Parathyroid adenoma (tissue), 2 donors: Measurements from ENCODE around the gene MBNL1.
"Not testable (repeated sequence)": the region's sequence is repeated elsewhere in the genome, so short reads cannot be mapped to it uniquely, and the experiment has no call there.

Source experiments
- H2AFZ ChIP-seq: fragments of 300-600 bp; sonication (generic); one replicate; pipeline ENCODE4 v1.7.0; 2017; ENCODE audit warnings: antibody characterized with exemption, mild to moderate bottlenecking
- H3K27ac ChIP-seq: fragments of 300-600 bp; sonication (generic); one replicate; pipeline ENCODE4 v1.7.0; 2017
- H3K27me3 ChIP-seq: fragments of 300-600 bp; sonication (generic); one replicate; pipeline ENCODE4 v1.7.0; 2017; ENCODE audit warnings: low read length; ENCODE audit not compliant: control insufficient read depth, insufficient read depth
- H3K36me3 ChIP-seq: fragments of 300-600 bp; sonication (generic); one replicate; pipeline ENCODE4 v1.7.0; 2017; ENCODE audit warnings: low read length; ENCODE audit not compliant: control insufficient read depth, insufficient read depth
- H3K4me1 ChIP-seq: fragments of 300-600 bp; sonication (generic); one replicate; pipeline ENCODE4 v1.7.0; 2017; ENCODE audit warnings: control low read depth
- H3K4me2 ChIP-seq: fragments of 300-600 bp; sonication (generic); one replicate; pipeline ENCODE4 v1.7.0; 2017; ENCODE audit warnings: low read length
- H3K4me3 ChIP-seq: fragments of 300-600 bp; sonication (generic); one replicate; pipeline ENCODE4 v1.7.0; 2017; ENCODE audit warnings: low read depth, low read length
- H3K79me2 ChIP-seq: fragments of 300-600 bp; sonication (generic); one replicate; pipeline ENCODE4 v1.7.0; 2017; ENCODE audit warnings: control low read depth
- H3K9ac ChIP-seq: fragments of 300-600 bp; sonication (generic); one replicate; pipeline ENCODE4 v1.7.0; 2017; ENCODE audit warnings: mild to moderate bottlenecking
- H3K9me3 ChIP-seq: fragments of 300-600 bp; sonication (generic); one replicate; pipeline ENCODE4 v1.7.0; 2017; ENCODE audit warnings: low read length; ENCODE audit not compliant: control insufficient read depth
- CTCF ChIP-seq: fragments of 300-600 bp; sonication (generic); IDR thresholded peaks from one replicate; pipeline ENCODE4 v1.7.0; 2017; ENCODE audit warnings: antibody characterized with exemption, mild to moderate bottlenecking
- donor health status: primary hyperparathyroidism.

MBNL1 gene

DNA sequence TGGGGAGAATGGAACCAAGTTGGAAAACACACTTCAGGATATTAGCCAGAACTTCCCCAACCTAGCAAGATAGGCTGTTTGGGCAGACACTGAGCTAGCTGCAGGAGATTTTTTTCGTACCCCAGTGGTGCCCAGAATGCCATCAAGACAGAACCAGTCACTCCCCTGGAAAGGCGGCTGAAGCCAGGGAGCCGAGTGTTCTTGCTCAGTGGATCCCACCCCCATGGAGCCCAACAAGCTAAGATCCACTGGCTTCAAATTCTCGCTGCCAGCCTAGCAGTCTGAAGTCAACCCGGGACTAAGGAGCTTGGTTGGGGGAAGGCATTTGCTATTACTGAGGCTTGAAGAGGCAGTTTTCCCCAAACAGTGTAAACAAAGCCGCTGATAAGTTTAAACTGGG lies 152.4 kb downstream of the MBNL1 start:
- no peak overlapping the region for H3K9ac ChIP-seq
- H3K4me1 ChIP-seq = no peaks in the 10 kb centered on the region
- no peaks in the 10 kb centered on the region for H3K9me3 ChIP-seq
- no peak overlapping the region for H2AFZ ChIP-seq
- H3K4me2 ChIP-seq = no peak overlapping the region
- H3K4me3 ChIP-seq = no peak overlapping the region
- no peak overlapping the region for H3K27ac ChIP-seq
- H3K27me3 ChIP-seq = no peaks in the 10 kb centered on the region
- TF ChIP-seq CTCF = no peak
- H3K36me3 ChIP-seq = no peaks in the 10 kb centered on the region
- peaks cover 11% of the 10 kb centered on the region for H3K79me2 ChIP-seq

- no peak for TF ChIP-seq CTCF
- no peak overlapping the region for H3K9ac ChIP-seq
- H3K79me2 ChIP-seq = peaks cover 2% of the 10 kb centered on the region
- H3K4me1 ChIP-seq = peaks cover 2% of the 10 kb centered on the region
- no peak overlapping the region for H2AFZ ChIP-seq
- no peaks in the 10 kb centered on the region for H3K9me3 ChIP-seq
- H3K27ac ChIP-seq = no peak overlapping the region
- H3K4me2 ChIP-seq = no peak overlapping the region
- no peaks in the 10 kb centered on the region for H3K27me3 ChIP-seq
- H3K4me3 ChIP-seq = no peak overlapping the region
- H3K36me3 ChIP-seq = no peaks in the 10 kb centered on the region
Observed at GRCh38 chr3:152426393-152426792, 157.7 kb downstream of the MBNL1 start.

- H3K9ac ChIP-seq = no peak overlapping the region
- no peak overlapping the region for H3K4me2 ChIP-seq
- no peaks in the 10 kb centered on the region for H3K9me3 ChIP-seq
- peaks cover 2% of the 10 kb centered on the region for H3K4me1 ChIP-seq
- H3K79me2 ChIP-seq = no peaks in the 10 kb centered on the region
- no peaks in the 10 kb centered on the region for H3K27me3 ChIP-seq
- no peak overlapping the region for H3K4me3 ChIP-seq
- TF ChIP-seq CTCF = no peak
- H3K27ac ChIP-seq = no peak overlapping the region
- no peak overlapping the region for H2AFZ ChIP-seq
- H3K36me3 ChIP-seq = no peaks in the 10 kb centered on the region
Observed at GRCh38 chr3:152428577-152428976, 159.8 kb downstream of the MBNL1 start.

DNA sequence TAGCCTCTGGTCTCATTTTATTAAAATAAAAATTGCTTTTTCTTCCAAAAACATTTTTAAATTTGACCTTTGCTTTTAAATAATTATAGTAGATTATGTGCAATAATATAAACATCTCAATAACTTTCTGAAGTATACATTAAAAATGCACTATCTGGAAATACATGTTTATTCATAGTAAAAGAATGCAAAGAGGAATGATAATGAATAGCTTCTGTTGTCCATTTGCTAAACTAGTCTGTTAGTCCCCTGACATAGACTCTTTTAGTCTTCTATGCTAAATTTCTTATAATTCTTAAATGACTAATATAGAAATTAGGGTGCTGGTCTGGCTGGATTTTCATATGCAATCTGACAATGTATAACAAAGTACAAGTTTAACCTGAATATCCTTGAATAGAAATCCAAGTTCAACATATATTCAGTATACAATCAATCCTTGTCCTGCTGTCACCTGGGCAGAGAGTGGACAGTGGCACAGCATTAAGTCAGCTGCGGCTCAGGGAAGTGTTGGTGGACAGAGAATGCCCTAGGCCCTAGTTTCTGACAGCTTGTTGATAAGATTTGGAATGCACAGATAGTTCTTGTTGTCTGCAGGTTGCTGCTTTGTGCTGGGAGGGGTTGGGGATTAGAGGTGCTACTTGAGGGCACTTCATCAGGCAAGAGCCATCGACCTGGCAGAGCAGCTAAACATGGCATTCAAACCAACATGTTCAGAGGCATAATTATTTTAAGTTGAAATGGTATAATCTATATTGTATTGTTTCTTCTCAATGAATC lies 161.7 kb downstream of the MBNL1 start:
- no peaks in the 10 kb centered on the region for H3K79me2 ChIP-seq
- TF ChIP-seq CTCF = no peak
- no peak overlapping the region for H3K27ac ChIP-seq
- peaks cover 2% of the 10 kb centered on the region for H3K4me1 ChIP-seq
- no peak overlapping the region for H3K4me3 ChIP-seq
- H2AFZ ChIP-seq = no peak overlapping the region
- H3K9me3 ChIP-seq = no peaks in the 10 kb centered on the region
- no peaks in the 10 kb centered on the region for H3K27me3 ChIP-seq
- H3K36me3 ChIP-seq = no peaks in the 10 kb centered on the region
- no peak overlapping the region for H3K9ac ChIP-seq
- no peak overlapping the region for H3K4me2 ChIP-seq

- Histone ChIP-seq H3K4me3 (no peak overlapping the region), H3K79me2 (no peaks in the 10 kb centered on the region), H3K4me2 (no peak overlapping the region), H3K9ac (no peak overlapping the region), H2AFZ (no peak overlapping the region), H3K4me1 (peaks cover 6% of the 10 kb centered on the region), H3K36me3 (no peaks in the 10 kb centered on the region), H3K9me3 (no peaks in the 10 kb centered on the region), H3K27me3 (no peaks in the 10 kb centered on the region), H3K27ac (no peak overlapping the region)
- TF ChIP-seq CTCF = no peak
Observed at GRCh38 chr3:152434142-152434541, 165.4 kb downstream of the MBNL1 start.

DNA sequence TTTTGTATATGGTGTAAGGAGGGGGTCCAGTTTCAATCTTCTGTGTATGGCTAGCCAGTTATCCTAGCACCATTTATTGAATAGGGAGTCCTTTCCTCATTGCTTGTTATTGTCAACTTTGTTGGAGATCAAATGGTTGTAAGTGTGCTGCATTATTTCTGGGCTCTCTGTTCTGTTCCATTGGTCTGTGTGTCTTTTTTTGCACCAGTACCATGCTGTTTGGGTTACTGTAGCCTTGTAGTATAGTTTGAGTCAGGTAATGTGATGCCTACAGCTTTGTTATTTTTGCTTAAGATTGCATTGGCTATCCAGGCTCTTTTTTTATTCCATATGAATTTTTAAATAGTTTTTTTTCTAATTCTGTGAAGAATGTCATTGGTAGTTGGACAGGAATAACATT lies 166.5 kb downstream of the MBNL1 start:
- H2AFZ ChIP-seq, H3K79me2 ChIP-seq, H3K27ac ChIP-seq, H3K4me2 ChIP-seq, H3K4me1 ChIP-seq, H3K4me3 ChIP-seq, H3K27me3 ChIP-seq, H3K36me3 ChIP-seq, H3K9ac ChIP-seq, H3K9me3 ChIP-seq: not testable (repeated sequence)
